RPMI7951 (cell line): ENCODE data around the gene FMOD. TPM values are rescaled to one million over a fixed set of nuclear protein-coding genes. Genes with fewer than 3 reads are reported as not detected.
A peak's percentile ranks its signal among the peaks of the same experiment; 100 is the strongest.
"Not testable (repeated sequence)": the region's sequence is repeated elsewhere in the genome, so short reads cannot be mapped to it uniquely, and the experiment has no call there.

Experiments used
- DNase-seq: peaks from one replicate; pipeline ENCODE4 v3.0.0-alpha.2; 2012; ENCODE audit warnings: low read depth
- total RNA-seq: library from RNA; depleted of rRNA; stranded (reverse); fragments of >200 nt; shearing (Covaris generic); gene quantifications from 2 replicates; pipeline ENCODE4 v1.2.3, GENCODE V29; 2014

Gene FMOD
- total RNA-seq, 1 experiment from 2014 or later: not detected

GRCh38 chr1:203326830-203327683, 23.9 kb downstream of the FMOD start:
- peak; percentile 82 for DNase-seq

GRCh38 chr1:203325418-203326091, 25.4 kb downstream of the FMOD start:
- DNase-seq: no peak

GRCh38 chr1:203325026-203325417, 25.9 kb downstream of the FMOD start:
- DNase-seq: no peak

- no peak for DNase-seq
Measured at GRCh38 chr1:203324105-203325025, 26.6 kb downstream of the FMOD start.

GRCh38 chr1:203323587-203323986, 27.3 kb downstream of the FMOD start:
- DNase-seq: no peak

- DNase-seq: no peak
Measured at GRCh38 chr1:203322500-203323179, 28.3 kb downstream of the FMOD start.

GRCh38 chr1:203321273-203322052, 29.5 kb downstream of the FMOD start:
- DNase-seq: no peak

GRCh38 chr1:203320591-203321272, 30.2 kb downstream of the FMOD start:
- DNase-seq: no peak

GRCh38 chr1:203318229-203318517, 32.7 kb downstream of the FMOD start:
- no peak for DNase-seq

GRCh38 chr1:203317429-203318228, 33.3 kb downstream of the FMOD start:
- no peak for DNase-seq

GRCh38 chr1:203316626-203317093, 34.3 kb downstream of the FMOD start:
- no peak for DNase-seq

GRCh38 chr1:203314025-203314759, 36.7 kb downstream of the FMOD start:
- DNase-seq: not testable (repeated sequence)

GRCh38 chr1:203311368-203312301, 39.3 kb downstream of the FMOD start:
- DNase-seq: no peak

GRCh38 chr1:203308923-203309331, 42.0 kb downstream of the FMOD start:
- no peak for DNase-seq

GRCh38 chr1:203308328-203308922, 42.5 kb downstream of the FMOD start:
- no peak for DNase-seq

- no peak for DNase-seq
Measured at GRCh38 chr1:203307641-203308126, 43.2 kb downstream of the FMOD start.
